Activated CD8-positive, alpha-beta memory T cell treated with anti-CD3 and anti-CD28 coated beads, Interleukin-2, amount 50 U/mL, for 1 hour (primary cell): ENCODE results near the gene GARIN1A.
"Not testable (repeated sequence)": the region's sequence is repeated elsewhere in the genome, so short reads cannot be mapped to it uniquely, and the experiment has no call there.

Experiments used
- DNase-seq: peaks from one replicate; pipeline ENCODE4 v3.0.0-alpha.2; 2020; ENCODE audit errors: extremely low read depth

GARIN1A gene

DNA sequence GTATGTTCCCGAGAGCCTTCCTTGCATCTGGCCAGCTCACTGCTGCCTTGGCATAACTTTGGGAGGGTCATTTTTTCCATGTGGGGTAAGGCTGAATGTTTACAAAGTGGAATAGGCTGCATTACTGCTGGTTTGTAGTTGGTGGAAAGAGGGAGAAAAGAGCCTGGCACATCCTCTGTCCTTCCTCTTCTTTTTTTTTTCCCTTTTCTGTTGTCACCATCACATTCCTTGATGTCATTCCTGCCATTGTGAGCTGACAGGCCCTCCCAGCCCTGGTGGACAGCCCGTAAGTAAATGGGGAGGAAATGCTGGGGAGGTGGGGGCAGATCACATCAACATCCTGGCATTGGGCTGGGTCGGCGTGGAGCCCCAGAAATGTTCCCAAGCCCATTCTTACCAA, at the start of gene GARIN1A:
Gene GARIN1A, plus strand, starts transcription at position 301 of the 400 bp plus-strand sequence. CDS start 106 bp downstream, outside the sequence.
- no peak for DNase-seq

DNA sequence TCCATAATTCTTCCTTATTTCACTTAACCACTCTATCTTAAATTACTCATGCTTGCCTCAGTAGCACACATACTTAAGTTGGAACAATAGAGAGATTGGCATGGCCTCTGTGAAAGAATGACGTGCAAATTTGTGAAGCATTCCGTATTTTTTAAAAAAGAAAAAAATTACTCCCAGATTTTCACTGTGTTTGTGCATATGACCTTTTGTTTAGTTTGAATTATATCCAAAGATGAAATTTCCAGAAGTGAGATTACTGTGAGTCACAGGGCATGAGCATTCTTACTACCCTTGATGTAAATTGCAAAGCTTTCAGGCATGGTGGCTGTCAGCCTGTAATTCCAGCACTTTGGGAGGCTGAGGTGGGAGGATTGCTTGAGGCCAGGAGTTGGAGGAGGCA, 45.0 kb upstream of the GARIN1A start:
- DNase-seq = not testable (repeated sequence)

DNA sequence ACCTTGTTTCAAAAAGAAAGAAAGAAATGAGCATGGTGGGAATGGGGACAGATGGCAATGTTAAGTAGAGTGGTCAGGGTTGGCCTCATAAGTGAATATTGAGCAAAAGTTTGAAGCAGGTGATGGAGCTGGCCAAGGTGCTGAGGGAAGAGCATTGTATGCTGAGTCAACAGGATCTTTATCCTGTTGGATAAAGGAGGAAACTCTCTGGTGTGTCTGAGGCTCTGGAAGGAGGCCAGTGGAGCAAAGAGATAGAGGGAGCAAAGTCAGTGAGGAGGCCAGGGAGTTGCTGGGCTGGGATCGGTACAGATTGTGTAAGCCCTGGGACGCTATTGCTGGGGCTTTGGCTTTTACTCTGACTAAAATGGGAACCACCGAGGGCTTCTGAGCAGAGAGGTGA, 38.2 kb upstream of the GARIN1A start:
- DNase-seq = not testable (repeated sequence)

DNA sequence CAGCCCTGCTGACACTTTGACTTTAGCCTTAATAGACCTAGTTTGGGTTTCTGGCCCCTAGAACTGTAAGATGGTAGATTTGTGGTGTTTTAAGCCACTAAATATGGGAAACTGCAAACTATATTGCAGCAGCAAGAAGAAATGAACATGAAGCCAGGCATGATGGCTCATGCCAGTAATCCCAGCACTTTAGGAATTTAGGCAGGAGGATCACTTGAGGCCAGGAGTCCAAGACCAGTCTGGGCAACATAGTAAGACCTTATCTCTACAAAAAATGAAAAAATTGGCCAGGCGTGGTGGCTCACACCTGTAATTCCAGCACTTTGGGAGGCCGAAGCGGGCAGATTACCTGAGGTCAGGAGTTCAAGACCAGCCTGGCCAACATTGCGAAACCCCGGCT, 26.9 kb upstream of the GARIN1A start:
- not testable (repeated sequence) for DNase-seq

DNA sequence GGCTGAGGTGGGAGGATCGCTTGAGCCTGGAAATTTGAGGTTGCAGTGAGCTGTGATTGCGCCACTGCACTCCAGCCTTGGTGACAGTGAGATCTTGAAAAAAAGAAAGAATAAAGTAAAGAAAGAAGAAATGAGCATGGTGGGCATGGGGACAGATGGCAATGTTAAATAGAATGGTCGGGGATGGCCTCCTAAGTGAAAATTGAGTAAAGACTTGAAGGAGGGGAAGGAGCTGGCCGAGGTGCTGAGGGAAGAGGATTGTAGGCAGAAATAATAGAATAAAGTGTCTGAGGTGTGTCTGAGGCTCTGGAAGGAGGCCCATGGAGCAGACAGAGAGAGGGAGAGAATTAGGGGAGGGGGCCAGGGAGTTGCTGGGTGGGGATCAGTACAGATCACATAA, 26.2 kb upstream of the GARIN1A start:
- not testable (repeated sequence) for DNase-seq

DNA sequence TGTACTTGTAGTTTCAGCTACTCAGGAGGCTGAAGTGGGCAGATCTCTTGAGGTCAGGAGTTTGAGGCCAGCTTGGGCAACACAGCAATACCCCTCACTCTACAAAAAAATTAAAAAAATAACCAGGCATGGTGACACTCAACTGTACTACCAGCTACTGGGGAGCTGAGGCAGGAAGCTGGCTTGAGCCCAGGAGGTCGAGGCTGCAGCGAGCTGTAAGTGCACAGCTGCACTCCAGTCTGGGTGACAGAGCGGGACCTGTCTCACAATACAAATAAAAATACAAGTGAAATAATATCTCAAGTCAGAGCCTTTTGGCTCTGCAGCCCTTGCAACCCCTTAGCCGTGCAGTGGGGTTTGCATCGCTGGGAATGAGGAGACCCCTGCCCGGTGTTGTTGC, 25.2 kb upstream of the GARIN1A start:
- DNase-seq = not testable (repeated sequence)

DNA sequence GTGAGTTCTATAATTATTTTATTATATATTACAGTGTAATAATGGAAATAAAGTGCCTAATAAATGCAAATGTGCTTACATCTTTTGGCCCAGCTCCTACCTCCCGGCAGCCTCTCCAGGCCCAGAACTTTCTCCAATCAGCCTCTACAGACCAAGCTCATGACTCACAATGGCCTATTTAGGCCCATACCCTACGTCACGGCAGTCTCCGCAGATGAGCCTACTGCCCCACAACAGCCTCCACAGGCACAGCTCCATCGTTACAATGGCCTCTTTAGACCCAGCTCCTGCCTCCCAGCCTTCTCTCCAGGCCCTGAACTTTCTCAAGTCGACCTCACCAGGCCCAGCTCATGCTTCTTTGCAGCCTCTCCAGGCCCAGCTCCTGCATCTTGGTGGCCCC, 21.0 kb upstream of the GARIN1A start:
- not testable (repeated sequence) for DNase-seq

DNA sequence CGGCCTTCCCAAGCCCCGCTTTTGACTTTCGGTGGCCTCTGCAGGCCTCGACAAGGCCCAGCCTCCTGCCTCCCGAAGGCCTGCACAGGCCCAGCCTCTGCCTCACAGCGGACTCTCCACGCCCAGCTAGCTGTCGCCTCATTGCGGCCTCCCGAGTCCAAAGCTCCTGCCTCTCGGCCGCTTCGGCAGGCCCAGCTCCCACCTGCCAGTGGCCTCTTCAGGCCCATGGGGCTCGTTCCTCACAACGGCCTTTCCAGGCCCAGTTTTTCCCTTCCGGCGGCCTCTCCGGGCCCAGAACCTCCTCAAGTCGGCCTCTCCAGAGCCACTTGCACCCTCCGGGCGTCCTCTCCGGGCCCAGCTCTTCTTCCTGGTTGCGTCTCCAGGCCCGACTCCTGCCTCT, 19.5 kb upstream of the GARIN1A start:
- DNase-seq = not testable (repeated sequence)

DNA sequence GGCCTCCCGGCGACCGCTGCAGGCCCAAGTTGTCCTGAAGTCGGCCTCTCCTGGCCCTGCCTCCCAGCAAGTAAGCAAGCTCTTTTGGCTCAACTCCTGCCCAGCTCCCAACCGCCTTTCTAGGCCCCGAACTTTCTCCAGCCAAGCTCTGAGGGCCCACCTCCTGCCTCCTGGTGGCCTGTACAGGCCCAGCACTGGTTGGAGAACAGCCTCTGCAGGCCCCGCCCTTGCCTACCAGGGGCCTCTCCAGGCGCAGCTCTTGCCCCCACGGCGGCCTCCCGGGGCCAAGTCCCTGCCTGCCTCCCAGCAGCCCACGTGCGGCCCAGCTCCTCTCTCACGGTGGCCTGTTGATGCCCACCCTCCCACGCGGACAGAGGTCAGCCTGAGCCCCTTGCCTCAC, 18.9 kb upstream of the GARIN1A start:
- DNase-seq = not testable (repeated sequence)

DNA sequence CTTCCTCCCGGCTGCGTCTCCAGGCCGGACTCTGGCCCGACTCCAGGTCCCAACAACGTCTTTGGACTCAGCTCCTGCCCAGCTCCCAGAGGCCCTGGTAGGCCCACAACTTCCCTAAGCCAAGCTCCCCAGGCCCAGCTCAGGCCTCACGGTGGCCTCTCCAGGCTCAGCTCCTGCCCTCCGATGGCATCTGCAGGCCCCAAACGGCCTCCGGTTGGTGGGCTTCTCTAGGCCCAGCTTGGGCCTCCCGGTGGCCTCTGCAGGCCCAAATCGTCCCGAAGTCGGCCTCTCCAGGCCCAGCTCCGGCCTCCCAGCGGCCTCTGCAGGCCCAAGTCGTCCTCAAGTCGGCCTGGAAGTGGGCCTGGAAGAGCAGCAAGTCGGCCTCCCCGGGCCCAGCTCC, 18.0 kb upstream of the GARIN1A start:
- not testable (repeated sequence) for DNase-seq

DNA sequence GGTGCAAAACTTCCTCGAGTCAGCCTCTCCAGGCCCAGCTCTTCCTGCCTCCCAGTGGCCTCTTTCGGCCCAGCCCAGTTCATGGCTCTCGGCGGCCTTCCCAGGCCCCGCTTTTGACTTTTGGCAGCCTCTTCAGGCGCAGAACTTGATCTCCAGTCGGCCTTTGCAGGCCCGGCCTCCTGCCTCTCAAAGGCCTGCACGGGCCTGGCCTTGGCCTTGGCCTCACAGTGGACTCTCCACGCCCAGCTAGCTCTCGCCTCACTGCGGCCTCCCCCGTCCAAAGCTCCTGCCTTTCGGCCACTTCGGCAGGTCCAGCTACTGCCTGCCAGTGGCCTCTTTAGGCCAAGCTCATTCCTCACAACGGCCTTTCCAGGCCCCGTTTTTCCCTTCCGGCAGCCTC, 17.6 kb upstream of the GARIN1A start:
- not testable (repeated sequence) for DNase-seq

DNA sequence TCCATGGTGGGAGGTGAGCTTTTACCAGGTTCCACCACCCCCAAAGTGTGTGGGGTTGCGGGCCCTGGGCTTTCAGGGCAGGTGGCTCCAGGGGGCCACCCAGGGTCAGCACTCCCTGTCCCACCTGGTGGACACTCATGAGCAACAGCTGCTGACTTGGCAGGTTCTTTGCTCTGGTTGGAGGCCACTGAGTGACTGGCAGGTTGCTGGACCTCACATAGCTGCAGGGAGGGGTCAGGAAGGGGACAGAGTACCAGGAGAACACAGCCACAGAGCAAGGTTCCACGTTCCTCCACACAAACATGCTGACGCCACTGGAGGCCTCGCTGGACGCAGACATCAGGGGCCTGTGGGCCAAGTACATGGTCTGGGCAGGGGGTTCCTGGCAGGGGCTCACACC, 13.7 kb upstream of the GARIN1A start:
- DNase-seq = not testable (repeated sequence)

DNA sequence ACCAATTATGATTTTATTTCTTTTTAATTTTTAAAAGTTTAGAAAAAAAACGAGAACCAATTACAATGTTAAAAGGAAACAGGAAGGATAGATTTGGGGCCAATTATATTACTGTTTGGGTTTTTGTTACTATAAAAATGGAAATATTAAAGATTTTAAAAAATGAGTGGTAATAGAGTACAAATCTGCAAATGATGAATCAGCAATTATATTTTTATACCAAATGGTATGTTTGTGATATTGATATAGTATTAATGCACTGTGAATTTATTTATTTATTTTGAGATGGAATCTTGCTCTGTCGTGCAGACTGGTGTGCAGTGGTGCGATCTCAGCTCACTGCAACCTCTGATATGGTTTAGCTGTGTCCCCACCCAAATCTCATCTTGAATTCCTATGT, 11.5 kb upstream of the GARIN1A start:
- no peak for DNase-seq

DNA sequence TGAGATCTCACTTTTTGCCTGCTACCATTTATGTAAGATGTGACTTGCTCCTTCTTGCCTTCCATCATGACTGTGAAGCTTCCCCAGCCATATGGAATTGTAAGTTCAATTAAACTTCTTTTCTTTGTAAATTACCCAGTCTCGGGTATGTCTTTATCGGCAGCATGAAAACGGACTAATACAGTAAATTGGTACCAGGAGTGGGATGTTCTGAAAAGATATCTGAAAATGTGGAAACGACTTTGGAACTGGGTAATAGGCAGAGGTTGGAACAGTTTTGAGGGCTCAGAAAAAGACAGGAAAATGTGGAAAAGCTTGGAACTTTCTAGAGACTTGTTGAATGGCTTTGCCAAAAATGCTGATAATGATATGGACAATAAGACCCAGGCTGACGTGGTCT, 10.6 kb upstream of the GARIN1A start:
- DNase-seq = no peak

DNA sequence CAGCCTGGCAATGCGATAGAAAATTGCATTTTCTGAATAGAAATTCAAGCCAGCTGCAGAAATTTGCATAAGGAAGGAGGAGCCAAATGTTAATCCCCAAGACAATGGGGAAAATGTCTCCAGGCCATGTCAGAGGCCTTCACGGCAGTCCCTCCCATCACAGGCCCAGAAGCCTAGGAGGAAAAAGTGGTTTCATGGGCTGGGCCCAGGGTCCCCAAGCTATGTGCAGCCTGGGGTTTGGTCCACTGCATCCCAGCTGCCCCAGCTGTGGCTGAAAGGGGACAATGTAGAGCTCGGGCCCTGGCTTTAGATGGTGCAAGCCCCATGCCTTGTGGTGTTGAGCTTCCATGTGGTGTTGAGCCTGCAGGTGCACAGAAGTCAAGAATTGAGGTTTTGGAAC, 10.0 kb upstream of the GARIN1A start:
- no peak for DNase-seq

DNA sequence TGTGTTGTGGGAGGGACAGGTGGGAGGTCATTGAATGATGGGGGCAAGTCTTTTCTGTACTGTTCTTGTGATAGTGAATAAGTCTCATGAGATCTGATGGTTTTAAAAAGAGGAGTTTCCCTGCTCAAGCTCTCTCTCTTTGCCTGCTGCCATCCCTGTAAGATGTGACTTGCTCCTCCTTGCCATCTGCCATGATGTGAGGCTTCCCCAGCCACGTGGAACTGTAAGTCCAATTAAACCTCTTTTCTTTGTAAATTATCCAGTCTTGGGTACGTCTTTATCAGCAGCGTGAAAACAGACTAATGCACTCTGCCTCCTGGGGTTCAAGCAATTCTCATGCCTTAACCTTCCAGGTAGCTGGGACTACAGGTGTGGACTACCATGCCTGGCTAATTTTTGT, 8.9 kb upstream of the GARIN1A start:
- not testable (repeated sequence) for DNase-seq

DNA sequence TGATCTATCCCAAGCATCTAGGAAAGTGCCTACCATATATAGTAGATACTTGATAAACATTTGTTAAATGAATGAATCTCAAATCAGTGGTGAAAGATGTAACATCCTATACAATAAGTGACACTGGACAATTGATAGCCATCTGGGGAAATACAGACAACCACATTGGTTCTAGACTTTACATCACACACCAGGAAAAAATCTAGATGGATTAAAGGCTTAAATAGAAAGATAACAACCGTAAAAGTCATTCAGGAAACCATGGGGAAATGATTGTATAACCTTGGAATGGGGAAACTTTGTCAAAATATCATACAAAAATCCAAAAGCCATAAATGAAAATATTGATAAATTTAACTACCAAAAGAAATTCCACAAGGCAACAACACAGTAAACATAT, 7.0 kb upstream of the GARIN1A start:
- no peak for DNase-seq

DNA sequence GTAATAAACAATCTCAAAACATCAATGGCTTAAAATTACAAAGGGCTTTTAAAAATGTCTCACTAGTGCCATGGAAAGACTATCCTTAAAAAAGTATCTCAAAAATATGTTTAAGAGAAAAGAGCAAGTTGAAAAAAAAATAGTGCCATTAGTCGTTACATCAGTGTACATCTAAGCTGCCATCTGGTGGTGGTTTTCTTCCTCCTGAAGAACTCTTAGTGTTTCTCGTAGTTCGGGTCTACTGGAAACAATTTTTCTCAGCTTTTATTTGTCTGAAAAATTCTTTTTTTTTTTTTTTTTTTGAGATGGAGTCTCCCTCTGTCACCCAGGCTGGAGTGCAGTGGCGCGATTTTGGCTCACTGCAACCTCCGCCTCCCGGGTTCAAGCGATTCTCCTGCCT, 5.9 kb upstream of the GARIN1A start:
- no peak for DNase-seq

DNA sequence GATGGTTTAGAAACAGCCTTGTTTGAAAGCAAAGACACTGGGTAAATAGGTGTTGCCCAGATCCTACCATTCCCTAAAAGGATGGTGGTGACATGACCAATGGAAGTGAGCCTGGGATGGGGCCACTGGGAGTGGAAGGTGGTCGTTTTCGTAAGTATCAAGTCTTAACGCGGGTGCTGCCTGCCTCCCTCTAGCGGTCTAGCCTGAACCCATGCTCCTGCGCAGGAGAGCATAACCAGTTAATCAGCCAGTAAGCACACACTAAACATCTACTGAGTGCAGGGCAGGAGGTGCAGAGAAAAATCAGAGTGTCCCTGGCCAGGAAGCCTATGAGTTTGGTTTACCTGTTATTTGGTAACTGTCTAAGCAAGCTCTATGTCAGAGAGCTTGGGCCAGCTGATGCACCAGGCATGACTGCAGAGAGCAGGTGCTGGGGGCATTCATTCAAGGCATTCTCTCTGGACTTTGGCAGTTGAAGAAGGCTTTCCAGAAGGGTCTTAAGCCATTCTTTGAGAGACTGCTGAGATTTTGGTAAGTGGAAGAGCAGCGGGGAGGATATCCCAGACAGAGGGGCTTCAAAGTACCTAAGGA, 930 bp downstream of the GARIN1A start:
- DNase-seq = no peak

DNA sequence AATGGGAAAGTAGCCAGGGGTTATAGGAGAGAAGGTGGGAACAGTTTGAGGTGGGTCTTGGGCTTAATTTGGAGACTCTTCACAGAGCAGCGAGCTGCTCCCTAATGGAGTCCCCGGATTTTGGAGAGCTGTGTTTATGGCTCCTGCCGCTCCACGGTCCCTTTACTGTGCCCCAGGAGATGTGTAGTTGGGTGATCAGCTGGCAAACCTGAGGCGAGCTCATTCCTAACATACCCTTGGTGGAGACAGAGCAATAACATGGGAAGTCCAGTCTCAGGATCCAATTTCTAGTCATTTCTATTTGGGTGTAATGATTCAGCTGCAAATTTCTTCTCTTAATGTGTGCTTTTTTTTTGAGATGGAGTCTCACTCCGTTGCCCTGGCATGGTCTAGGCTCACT, 1.5 kb downstream of the GARIN1A start:
- DNase-seq = no peak

DNA sequence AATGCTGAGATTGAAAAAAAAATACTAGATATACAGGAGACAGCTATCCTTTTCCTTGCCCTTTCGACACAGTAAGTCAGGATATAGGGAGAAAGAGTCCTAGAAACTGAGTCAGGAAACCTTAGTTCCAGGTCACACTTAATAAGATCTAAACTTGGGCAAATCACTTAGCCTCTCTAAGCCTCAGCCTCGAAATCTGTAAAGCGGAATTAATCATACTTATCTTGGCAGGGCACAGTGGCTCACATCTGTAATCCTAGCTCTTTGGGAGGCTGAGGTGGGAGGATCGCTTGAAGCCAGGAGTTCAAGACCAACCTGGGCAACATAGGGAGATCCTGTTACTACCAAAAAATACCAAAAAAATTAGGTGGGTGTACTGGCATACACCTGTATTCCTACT, 4.6 kb downstream of the GARIN1A start:
- DNase-seq = no peak

DNA sequence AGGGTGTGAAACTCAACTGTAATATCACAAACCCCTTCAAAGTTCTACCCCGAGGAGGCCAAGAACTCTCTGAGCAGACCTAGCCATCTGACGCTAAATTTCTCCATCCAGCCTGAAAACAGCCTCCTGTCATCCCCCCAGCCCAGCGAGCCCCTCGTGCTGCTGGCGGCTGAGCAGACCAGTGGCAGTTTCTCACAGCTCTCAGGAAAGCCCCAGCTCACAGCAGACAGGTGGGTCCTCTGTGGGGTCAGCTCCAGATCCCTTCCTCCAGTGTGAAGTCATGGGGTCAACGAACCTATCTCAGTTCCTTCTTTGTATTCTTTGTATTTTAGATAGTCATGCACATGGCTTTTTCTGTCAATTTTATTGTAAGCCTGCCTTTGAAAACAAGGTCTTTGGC, 7.8 kb downstream of the GARIN1A start:
- DNase-seq = no peak

DNA sequence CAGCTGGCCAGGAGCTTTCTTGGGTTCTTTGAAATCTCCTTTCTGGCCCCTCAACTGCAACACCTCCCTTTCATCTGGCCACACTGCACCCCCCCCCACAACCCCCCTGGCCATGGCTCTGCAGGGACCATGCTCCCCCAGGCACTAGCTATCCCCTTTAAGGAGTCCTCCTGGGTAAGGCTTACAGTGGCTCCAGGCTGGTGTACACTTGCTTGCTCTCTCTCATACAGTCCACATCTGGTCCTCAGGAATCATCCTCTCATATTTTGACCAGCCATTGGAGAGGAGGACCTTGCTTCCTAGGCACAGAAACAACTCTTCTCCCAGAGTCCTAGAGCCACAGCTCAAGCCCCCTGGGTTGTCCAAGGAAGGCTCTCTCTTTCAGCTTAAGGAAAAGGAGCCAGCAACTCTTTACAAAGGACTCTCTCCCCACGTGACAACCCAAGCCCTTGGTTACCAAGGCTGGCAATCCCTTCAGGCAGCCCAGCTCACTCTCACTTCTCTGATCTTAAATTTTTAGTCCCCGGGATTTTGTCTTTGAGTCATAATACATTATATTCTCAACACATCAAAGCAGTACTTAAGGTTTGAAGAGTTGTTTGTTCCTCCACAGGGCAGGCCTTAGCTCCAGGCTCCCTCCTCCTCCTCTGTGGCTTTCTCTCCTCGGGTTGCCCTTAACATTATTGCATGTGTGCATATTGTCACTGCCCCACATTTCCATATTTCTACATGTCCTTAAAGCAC, 9.9 kb downstream of the GARIN1A start:
- DNase-seq = no peak

DNA sequence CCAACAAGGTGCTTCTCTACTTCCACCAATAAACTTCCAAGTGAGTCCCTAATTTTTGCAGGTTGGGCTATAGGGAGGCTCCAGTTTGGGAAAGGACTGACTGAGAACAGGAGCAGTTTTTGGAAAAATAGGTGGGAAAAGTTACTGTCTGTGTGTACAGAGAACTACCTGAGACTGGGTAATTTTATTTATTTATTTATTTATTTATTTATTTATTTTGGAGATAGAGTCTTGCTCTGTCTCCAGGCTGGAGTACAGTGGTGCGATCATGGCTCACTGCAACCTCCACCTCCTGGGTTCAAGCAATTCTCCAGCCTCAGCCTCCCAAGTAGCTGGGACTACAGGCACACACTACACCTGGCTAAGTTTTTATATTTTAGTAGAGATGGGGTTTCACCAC, 11.2 kb downstream of the GARIN1A start:
- DNase-seq = not testable (repeated sequence)
